ENCODE data around the gene ZMYM1. TPM values are rescaled to one million over a fixed set of nuclear protein-coding genes. Genes with fewer than 3 reads are reported as not detected.
"Not testable (repeated sequence)": the region's sequence is repeated elsewhere in the genome, so short reads cannot be mapped to it uniquely, and the experiment has no call there.

ZMYM1 gene
- total RNA-seq, 1 experiment from 2014 or later: 29.4 TPM

DNA sequence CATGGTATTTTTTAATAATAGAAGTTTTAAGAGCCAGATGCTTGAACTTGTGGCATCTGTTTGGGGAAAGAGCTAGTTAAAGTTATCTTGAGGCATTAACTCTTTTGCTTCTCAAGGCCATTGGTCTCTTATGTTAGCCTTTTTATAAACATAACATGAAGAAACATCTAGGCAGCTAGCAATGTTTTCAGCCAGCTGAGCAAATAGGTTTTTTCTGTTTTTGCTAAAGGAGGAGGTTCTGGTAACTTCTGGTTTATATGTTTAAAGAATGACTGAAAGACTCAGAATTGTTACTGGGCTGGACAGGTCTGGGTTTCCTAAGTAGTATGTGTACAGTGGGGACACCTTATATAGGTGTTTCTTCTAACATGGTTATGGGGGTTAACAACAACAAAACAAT, 63.1 kb downstream of the ZMYM1 start:
- not testable (repeated sequence) for H3K36me3 Mint-ChIP-seq (ENCODE audit: insufficient read depth in 1 of 3, low read depth in 3 of 3); H2BK5ac ChIP-seq (ENCODE audit: insufficient read length, low read length); H3K23me2 ChIP-seq (ENCODE audit: insufficient read length, low read depth, low read length, poor library complexity, severe bottlenecking); H3K23ac ChIP-seq (ENCODE audit: insufficient read length, low read depth, low read length); H3K27me3 ChIP-seq (ENCODE audit: insufficient read depth, low read length); H3K27ac ChIP-seq (ENCODE audit: insufficient read length, low read depth, low read length); H2AK5ac ChIP-seq (ENCODE audit: insufficient read length, low read length); H3K18ac ChIP-seq (ENCODE audit: insufficient read length, low read depth, low read length); H2BK12ac ChIP-seq (ENCODE audit: insufficient read length, low read depth, low read length); DNase-seq; H4K5ac ChIP-seq (ENCODE audit: insufficient read length, low read depth, low read length); H3K4me1 ChIP-seq (ENCODE audit: insufficient read depth, low read length); H3T11ph ChIP-seq (ENCODE audit: low read length); H4K91ac ChIP-seq (ENCODE audit: insufficient read length, low read depth, low read length); H2BK15ac ChIP-seq (ENCODE audit: low read depth, low read length); H2BK120ac ChIP-seq (ENCODE audit: low read depth, low read length, poor library complexity, severe bottlenecking); H3K14ac ChIP-seq (ENCODE audit: insufficient read depth, low read length); H3K56ac ChIP-seq (ENCODE audit: insufficient read length, low read depth, low read length); H2BK20ac ChIP-seq (ENCODE audit: low read depth, low read length, poor library complexity, severe bottlenecking); H3K9me3 ChIP-seq (ENCODE audit: control insufficient read depth, low read depth, low read length); H3K4ac ChIP-seq (ENCODE audit: low read depth, low read length); H3K4me2 ChIP-seq (ENCODE audit: insufficient read depth, insufficient read length, low read length); H4K20me1 ChIP-seq (ENCODE audit: control insufficient read depth, insufficient read depth, insufficient read length); H3K27me3 Mint-ChIP-seq (ENCODE audit: low read depth); H3K9ac ChIP-seq (ENCODE audit: extremely low read depth, insufficient read length, low read length); H3K79me1 ChIP-seq (ENCODE audit: insufficient read depth, low read depth, low read length, poor library complexity, severe bottlenecking); H3K9me3 Mint-ChIP-seq; H2AFZ ChIP-seq (ENCODE audit: low read length); H3K27ac Mint-ChIP-seq; H4K8ac ChIP-seq (replicated peaks; ENCODE audit: insufficient read length, low read depth, low read length); H3K79me2 ChIP-seq (ENCODE audit: insufficient read depth, low read length); H3K4me3 Mint-ChIP-seq
- peaks cover 20 to 22% of the 10 kb centered on the region in 2 experiments for H3K4me1 Mint-ChIP-seq

DNA sequence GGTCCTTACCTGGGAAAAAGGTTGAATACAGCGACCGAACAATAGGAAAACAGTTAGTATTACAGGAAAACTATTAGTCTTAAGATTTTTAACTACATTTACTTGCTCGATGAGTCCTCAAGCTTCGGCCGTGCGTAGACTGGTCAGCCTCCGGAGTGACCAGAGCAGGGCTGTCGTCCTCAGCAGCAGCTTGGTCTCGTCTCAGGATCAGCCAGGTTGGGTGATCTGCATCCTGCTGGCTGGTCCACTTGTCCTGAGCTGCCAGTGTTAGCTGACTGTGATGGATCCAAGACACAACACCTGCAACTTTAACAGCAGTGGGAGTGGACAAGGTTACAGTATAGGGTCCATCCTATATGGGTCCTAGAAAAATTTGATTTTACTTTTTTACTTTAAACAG, 63.5 kb downstream of the ZMYM1 start:
- H3K4me1 Mint-ChIP-seq: peaks cover 20 to 22% of the 10 kb centered on the region in 2 experiments
- not testable (repeated sequence) for H3K4ac ChIP-seq (ENCODE audit: low read depth, low read length); H4K5ac ChIP-seq (ENCODE audit: insufficient read length, low read depth, low read length); H3K18ac ChIP-seq (ENCODE audit: insufficient read length, low read depth, low read length); H3K79me2 ChIP-seq (ENCODE audit: insufficient read depth, low read length); H3K79me1 ChIP-seq (ENCODE audit: insufficient read depth, low read depth, low read length, poor library complexity, severe bottlenecking); H2AK5ac ChIP-seq (ENCODE audit: insufficient read length, low read length); H3K14ac ChIP-seq (ENCODE audit: insufficient read depth, low read length); H2BK12ac ChIP-seq (ENCODE audit: insufficient read length, low read depth, low read length); H3K27me3 Mint-ChIP-seq (ENCODE audit: low read depth); H3K9ac ChIP-seq (ENCODE audit: extremely low read depth, insufficient read length, low read length); H3K27ac ChIP-seq (ENCODE audit: insufficient read length, low read depth, low read length); H2BK120ac ChIP-seq (ENCODE audit: low read depth, low read length, poor library complexity, severe bottlenecking); H3K36me3 Mint-ChIP-seq (ENCODE audit: insufficient read depth in 1 of 3, low read depth in 3 of 3); H3K4me3 Mint-ChIP-seq; H4K20me1 ChIP-seq (ENCODE audit: control insufficient read depth, insufficient read depth, insufficient read length); H3K23ac ChIP-seq (ENCODE audit: insufficient read length, low read depth, low read length); H3K27me3 ChIP-seq (ENCODE audit: insufficient read depth, low read length); DNase-seq; H3K56ac ChIP-seq (ENCODE audit: insufficient read length, low read depth, low read length); H4K91ac ChIP-seq (ENCODE audit: insufficient read length, low read depth, low read length); H2BK5ac ChIP-seq (ENCODE audit: insufficient read length, low read length); H3K23me2 ChIP-seq (ENCODE audit: insufficient read length, low read depth, low read length, poor library complexity, severe bottlenecking); H3K9me3 ChIP-seq (ENCODE audit: control insufficient read depth, low read depth, low read length); H3K4me1 ChIP-seq (ENCODE audit: insufficient read depth, low read length); H3K4me2 ChIP-seq (ENCODE audit: insufficient read depth, insufficient read length, low read length); H3K27ac Mint-ChIP-seq; H4K8ac ChIP-seq (replicated peaks; ENCODE audit: insufficient read length, low read depth, low read length); H3K9me3 Mint-ChIP-seq; H2AFZ ChIP-seq (ENCODE audit: low read length); H2BK20ac ChIP-seq (ENCODE audit: low read depth, low read length, poor library complexity, severe bottlenecking); H2BK15ac ChIP-seq (ENCODE audit: low read depth, low read length); H3T11ph ChIP-seq (ENCODE audit: low read length)
- no CpG with 5 or more reads among the region's 9 CpGs for WGBS (ENCODE audit: extremely low coverage, insufficient read length, low lambda C conversion rate)
